HepG2 (cell line): ENCODE data around the gene ESYT2. TPM values are rescaled to one million over a fixed set of nuclear protein-coding genes. Genes with fewer than 3 reads are reported as not detected.

Source experiments
- ARNT2 ChIP-seq: sonication (generic); formaldehyde crosslinking; IDR thresholded peaks from 2 replicates; pipeline ENCODE4 v1.8.0; 2022; ENCODE audit warnings: mild to moderate bottlenecking, low read depth, missing genetic modification reagents, moderate library complexity
- ARNTL ChIP-seq: sonication (generic); formaldehyde crosslinking; IDR thresholded peaks from 2 replicates; pipeline ENCODE4 v1.4.0; 2020; ENCODE audit warnings: mild to moderate bottlenecking, missing genetic modification reagents
- ATF2 ChIP-seq: sonication (generic); formaldehyde crosslinking; IDR thresholded peaks from 2 replicates; pipeline ENCODE4 v1.4.0; 2020; ENCODE audit warnings: missing genetic modification reagents
- E2F1 ChIP-seq: sonication (generic); formaldehyde crosslinking; IDR thresholded peaks from 2 replicates; pipeline ENCODE4 v1.5.0; 2020; ENCODE audit warnings: missing genetic modification reagents
- FOSL2 ChIP-seq: sonication (generic); formaldehyde crosslinking; IDR thresholded peaks from 2 replicates; pipeline ENCODE4 v1.4.0; 2020; ENCODE audit warnings: missing genetic modification reagents
- HNRNPL ChIP-seq: fragments of 200-400 bp; formaldehyde crosslinking; IDR thresholded peaks from 2 replicates; pipeline ENCODE4 v1.6.1; 2017; ENCODE audit warnings: mild to moderate bottlenecking, low read depth, low read length
- KDM5A ChIP-seq: fragments of 200-600 bp; sonication (generic); IDR thresholded peaks from 2 replicates; pipeline ENCODE4 v1.7.0; 2018; ENCODE audit warnings: antibody characterized with exemption, mild to moderate bottlenecking, low read length, borderline replicate concordance
- KLF16 ChIP-seq, 2 experiments: sonication (generic) in 1 of 2; formaldehyde crosslinking in 1 of 2; IDR thresholded peaks; 2 replicates each; pipeline versions ENCODE4 v1.6.1 to v1.8.0; 2016 to 2023; ENCODE audit warnings: missing genetic modification reagents in 2 of 2, missing compliant biosample characterization in 1 of 2
- MEIS2 ChIP-seq: sonication (generic); formaldehyde crosslinking; IDR thresholded peaks from 2 replicates; pipeline ENCODE4 v1.9.0; 2021; ENCODE audit warnings: mild to moderate bottlenecking, missing genetic modification reagents
- MIER2 ChIP-seq: IDR thresholded peaks from 2 replicates; pipeline ENCODE4 v1.6.1; 2016; ENCODE audit warnings: missing biosample characterization, missing genetic modification reagents
- SIX4 ChIP-seq: sonication (generic); formaldehyde crosslinking; IDR thresholded peaks from 2 replicates; pipeline ENCODE4 v1.4.0; 2020; ENCODE audit warnings: missing genetic modification reagents
- SOX13 ChIP-seq, 3 experiments: fragments of 450-650 bp in 1 of 3; sonication (generic) in 1 of 3; formaldehyde crosslinking in 1 of 3; IDR thresholded peaks in 2 of 3; conservative IDR thresholded peaks in 1 of 3; 2 replicates each; pipeline versions ENCODE4 v1.5.0 to v1.6.1; 2016 to 2020; ENCODE audit warnings: antibody characterized with exemption in 1 of 3, mild to moderate bottlenecking in 1 of 3, missing compliant biosample characterization in 1 of 3, missing genetic modification reagents in 1 of 3, moderate library complexity in 1 of 3
- TGIF2 ChIP-seq: IDR thresholded peaks from 2 replicates; pipeline ENCODE4 v1.6.1; 2016; ENCODE audit warnings: control low read depth, missing compliant biosample characterization
- UBTF ChIP-seq: sonication (generic); formaldehyde crosslinking; IDR thresholded peaks from 2 replicates; pipeline ENCODE4 v1.4.0; 2020; ENCODE audit warnings: mild to moderate bottlenecking, missing genetic modification reagents
- ZBTB10 ChIP-seq: sonication (generic); formaldehyde crosslinking; IDR thresholded peaks from 2 replicates; pipeline ENCODE4 v1.4.0; 2020; ENCODE audit warnings: missing genetic modification reagents, borderline replicate concordance
- ZFP90 ChIP-seq: sonication (generic); formaldehyde crosslinking; IDR thresholded peaks from 2 replicates; pipeline ENCODE4 v1.8.0; 2022; ENCODE audit warnings: missing genetic modification reagents, mild to moderate bottlenecking, inconsistent platforms, borderline replicate concordance
- ZNF124 ChIP-seq: sonication (generic); formaldehyde crosslinking; IDR thresholded peaks from 2 replicates; pipeline ENCODE4 v1.4.0; 2020; ENCODE audit warnings: missing genetic modification reagents
- ZNF138 ChIP-seq: sonication (generic); formaldehyde crosslinking; IDR thresholded peaks from 2 replicates; pipeline ENCODE4 v1.5.0; 2020; ENCODE audit warnings: mild to moderate bottlenecking, low read depth, missing genetic modification reagents
- ZNF253 ChIP-seq: sonication (generic); formaldehyde crosslinking; IDR thresholded peaks from 2 replicates; pipeline ENCODE4 v1.8.0; 2022; ENCODE audit warnings: mild to moderate bottlenecking, missing genetic modification reagents, borderline replicate concordance
- ZNF510 ChIP-seq: sonication (generic); formaldehyde crosslinking; IDR thresholded peaks from 2 replicates; pipeline ENCODE4 v1.4.0; 2020; ENCODE audit warnings: low read depth, mild to moderate bottlenecking, missing genetic modification reagents
- ZNF629 ChIP-seq: sonication (generic); formaldehyde crosslinking; conservative IDR thresholded peaks from 2 replicates; pipeline ENCODE4 v1.5.0; 2020; ENCODE audit warnings: missing genetic modification reagents
- ZNF674 ChIP-seq: sonication (generic); formaldehyde crosslinking; IDR thresholded peaks from 2 replicates; pipeline ENCODE4 v1.5.0; 2020; ENCODE audit warnings: low read depth, mild to moderate bottlenecking, missing genetic modification reagents
- polyA plus RNA-seq, 8 experiments: library from polyadenylated mRNA; depleted of rRNA in 3 of 8; stranded (reverse) in 7 of 8; unstranded in 1 of 8; fragments of >200 nt; fragmentation: Illumina TruSeq in 4 of 8; extraction: Trizol in 4 of 8; gene quantifications; 2 replicates each; pipeline versions ENCODE4 v1.2.1 to v1.2.3, GENCODE V29; 2011 to 2016; ENCODE audit warnings: low read depth in 4 of 8, missing spikeins in 1 of 8, mixed read lengths in 1 of 8; ENCODE audit not compliant: insufficient read depth in 1 of 8
- total RNA-seq, 5 experiments: library from RNA; depleted of rRNA; stranded (reverse); fragments of >200 nt; fragmentation: Illumina TruSeq; extraction: Trizol; gene quantifications; 2 replicates each; pipeline ENCODE4 v1.2.3, GENCODE V29; 2016; ENCODE audit warnings: low read depth in 1 of 5

The ESYT2 gene
- total and polyA plus RNA-seq, 2 of the 13 experiments (the other 11 are each of a cell fraction or from before 2014, with no cell fraction given) = 28.5 to 37.3 TPM

- TF ChIP-seq ATF2 (CRISPR knock-in tag) = no peak
- no peak for TF ChIP-seq FOSL2
- no peak for TF ChIP-seq ZNF124 (CRISPR knock-in tag)
- TF ChIP-seq MIER2 (CRISPR knock-in tag) = no peak
- TF ChIP-seq ZNF253 (CRISPR knock-in tag) = no peak
- TF ChIP-seq SIX4 (CRISPR knock-in tag) = no peak
- TF ChIP-seq ZNF674 (CRISPR knock-in tag) = no peak
- TF ChIP-seq ARNT2 (CRISPR knock-in tag) = no peak
- TF ChIP-seq ZBTB10 (CRISPR knock-in tag) = no peak
- no peak for TF ChIP-seq E2F1 (CRISPR knock-in tag)
- TF ChIP-seq MEIS2 (CRISPR knock-in tag) = 0 out of 2 replicates have a peak, but pooled peaks have one; percentile 9
- no peak for TF ChIP-seq KLF16 (CRISPR knock-in tag; IDR thresholded peaks at IDR 0.05)
- TF ChIP-seq HNRNPL = no peak
- no peak for TF ChIP-seq ZNF138 (CRISPR knock-in tag)
- TF ChIP-seq ZFP90 (CRISPR knock-in tag) = 0 out of 2 replicates have a peak, but pooled peaks have one; percentile 64
- TF ChIP-seq ZNF510 = no peak
- TF ChIP-seq SOX13 (IDR thresholded peaks at IDR 0.05) = no peak
- no peak for TF ChIP-seq SOX13 (CRISPR knock-in tag; conservative IDR thresholded peaks at IDR 0.05 in 1 of 2, IDR thresholded peaks at IDR 0.05 in 1 of 2)
- TF ChIP-seq UBTF (CRISPR knock-in tag) = peak; percentile 46
- TF ChIP-seq KDM5A = no peak; the same call in 1 of the 2 replicates
- no peak for TF ChIP-seq ZNF629 (CRISPR knock-in tag)
- 0 out of 2 replicates have a peak, but pooled peaks have one; percentile 3 for TF ChIP-seq TGIF2
- 0 out of 2 replicates have a peak, but pooled peaks have one; percentile 27 for TF ChIP-seq ARNTL
These were observed 20.6 kb upstream of the ESYT2 start (continued) for GRCh38 chr7:158849768-158850544.
